HG03457 (cell line): ENCODE results near the gene C14orf119.
"Not testable (repeated sequence)": the region's sequence is repeated elsewhere in the genome, so short reads cannot be mapped to it uniquely, and the experiment has no call there.

Experiments
- ATAC-seq: cut with Tn5 transposase; IDR thresholded peaks from one replicate; pipeline ENCODE4 v1.9.1; 2021; ENCODE audit warnings: moderate number of reproducible peaks; ENCODE audit not compliant: unreplicated experiment

Gene C14orf119

GRCh38 chr14:23107620-23108019 is 12.3 kb downstream of the C14orf119 start:
- ATAC-seq, result not testable (repeated sequence)

- ATAC-seq, result not testable (repeated sequence)
Measured at GRCh38 chr14:23108169-23108568, 12.9 kb downstream of the C14orf119 start.

DNA sequence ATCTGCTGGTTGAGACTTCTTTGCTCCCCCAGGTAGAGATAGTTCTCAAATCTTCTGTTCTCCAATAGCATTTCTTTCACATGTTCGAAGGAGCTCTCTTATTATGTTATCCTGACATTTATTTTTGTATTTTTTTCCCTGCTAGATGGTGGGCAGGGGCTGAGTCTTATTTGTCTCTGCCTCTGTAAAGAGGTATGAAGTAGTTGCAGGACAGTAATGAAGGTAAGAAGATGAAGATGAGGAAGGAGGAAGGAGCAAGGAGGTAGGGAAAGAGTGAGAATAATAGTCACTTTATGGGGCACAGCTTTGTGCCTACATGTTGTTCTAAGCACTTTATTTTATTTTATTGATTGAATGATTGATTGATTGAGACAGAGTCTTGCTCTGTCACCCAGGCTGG is 14.5 kb downstream of the C14orf119 start:
- ATAC-seq, result no peak

DNA sequence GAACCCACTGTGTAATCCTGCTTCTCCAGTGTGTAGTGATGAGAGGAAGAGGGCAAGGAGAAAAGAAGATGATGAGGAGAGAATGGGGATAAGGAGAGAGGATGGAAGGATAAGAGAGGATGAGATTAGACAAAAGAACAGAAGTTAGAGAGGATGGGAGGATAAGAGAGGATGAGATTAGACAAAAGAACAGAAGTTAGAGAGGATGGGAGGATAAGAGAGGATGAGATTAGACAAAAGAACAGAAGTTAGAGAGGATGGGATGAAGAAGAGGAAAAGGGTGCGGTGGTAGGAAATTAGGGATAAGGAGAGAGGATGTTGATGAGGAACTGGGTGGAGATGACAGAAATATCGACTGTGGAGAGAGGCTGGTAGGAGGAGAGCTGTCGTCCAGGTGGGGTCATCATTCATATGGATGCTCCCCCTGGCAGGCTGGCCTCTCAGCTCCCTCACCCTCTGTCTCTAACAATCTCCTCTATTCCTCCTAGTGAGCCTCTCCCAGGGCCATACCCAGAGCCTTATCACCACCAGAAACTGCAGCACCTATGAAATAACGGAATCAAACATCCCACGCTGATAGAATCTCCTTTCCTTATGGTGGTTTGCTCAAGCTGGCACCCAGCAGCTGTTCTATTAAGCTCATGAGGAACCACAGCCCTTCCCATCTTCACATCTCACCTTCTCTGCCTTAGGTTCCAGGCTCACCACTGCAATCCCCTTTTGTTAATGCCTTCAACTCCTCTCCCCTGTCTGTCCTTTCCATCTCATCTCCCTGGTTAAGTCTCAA is 15.5 kb downstream of the C14orf119 start:
- ATAC-seq, result no peak

GRCh38 chr14:23112359-23113178 is 17.3 kb downstream of the C14orf119 start:
- no peak for ATAC-seq

DNA sequence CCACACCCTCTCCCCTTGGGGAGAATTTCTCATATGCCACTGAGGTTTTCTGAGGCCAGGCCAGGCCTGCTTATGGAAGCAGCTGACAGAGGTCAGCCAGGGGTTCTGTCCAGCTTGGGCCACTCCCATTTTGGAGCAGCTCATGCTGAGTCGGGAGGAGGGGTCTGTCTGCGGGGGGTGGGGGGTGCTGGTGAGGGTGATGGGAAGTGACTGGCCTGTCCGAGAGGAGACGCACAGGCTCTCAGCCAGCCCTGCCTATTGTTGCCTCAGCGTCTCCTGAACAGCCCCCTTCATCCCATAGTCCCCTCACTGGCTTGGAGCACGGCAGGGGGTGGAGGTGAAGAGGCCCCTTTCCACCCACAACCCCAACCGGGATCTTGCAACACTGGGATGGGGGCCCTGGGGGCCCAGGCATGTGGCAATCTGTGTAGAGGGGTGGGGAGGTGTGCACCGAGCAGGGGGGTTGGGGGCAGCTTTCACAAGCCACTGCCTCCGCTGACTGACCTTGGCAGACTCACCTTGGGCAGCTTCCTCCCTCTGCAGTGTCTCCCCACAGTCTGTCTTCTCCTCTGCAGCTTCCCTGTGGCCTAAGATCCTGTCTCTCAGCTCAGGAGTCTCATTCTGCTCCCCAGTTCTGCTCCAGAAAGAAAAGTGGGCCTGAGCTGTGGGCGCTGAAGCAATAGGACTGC is 18.3 kb downstream of the C14orf119 start:
- ATAC-seq, result no peak

GRCh38 chr14:23114120-23114458 is 18.8 kb downstream of the C14orf119 start:
- ATAC-seq, result no peak

GRCh38 chr14:23114669-23115038 is 19.3 kb downstream of the C14orf119 start:
- no peak for ATAC-seq

- ATAC-seq, result no peak
Measured at GRCh38 chr14:23115039-23115731, 19.9 kb downstream of the C14orf119 start.

GRCh38 chr14:23115918-23116317 is 20.6 kb downstream of the C14orf119 start:
- no peak for ATAC-seq

GRCh38 chr14:23117371-23118020 is 22.2 kb downstream of the C14orf119 start:
- no peak for ATAC-seq

GRCh38 chr14:23118506-23119362 is 23.4 kb downstream of the C14orf119 start, which contains the start of gene CEBPE:
TSS of gene CEBPE (minus strand) at chr14:23119255. CDS start at chr14:23119091, 164 bp downstream.
- ATAC-seq, result no peak

GRCh38 chr14:23119363-23120327 is 24.3 kb downstream of the C14orf119 start:
- no peak for ATAC-seq

GRCh38 chr14:23120541-23121251 is 25.4 kb downstream of the C14orf119 start:
- peak; percentile 53 for ATAC-seq

DNA sequence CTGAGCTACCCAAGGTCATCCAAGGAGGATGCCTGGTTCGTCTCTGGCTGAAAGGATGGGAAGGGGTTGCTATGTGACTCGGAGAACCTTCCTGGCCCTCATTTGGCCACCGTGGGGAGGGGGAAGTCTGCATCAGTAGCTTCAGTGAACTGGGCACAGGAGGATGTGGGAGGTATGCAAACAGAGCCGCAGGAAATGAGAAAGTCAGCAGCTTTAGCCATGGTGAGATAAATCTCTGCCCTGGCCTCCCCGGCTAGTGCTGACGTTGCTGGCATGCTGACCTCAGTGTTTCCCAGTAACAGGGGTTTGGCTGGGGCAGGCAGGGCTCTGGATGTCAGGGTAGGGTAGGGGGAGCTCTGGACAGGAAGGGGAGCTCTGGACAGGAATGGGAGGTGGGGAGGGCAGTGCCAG is 26.1 kb downstream of the C14orf119 start:
- ATAC-seq, result no peak

GRCh38 chr14:23122086-23122485 is 26.8 kb downstream of the C14orf119 start:
- no peak for ATAC-seq

DNA sequence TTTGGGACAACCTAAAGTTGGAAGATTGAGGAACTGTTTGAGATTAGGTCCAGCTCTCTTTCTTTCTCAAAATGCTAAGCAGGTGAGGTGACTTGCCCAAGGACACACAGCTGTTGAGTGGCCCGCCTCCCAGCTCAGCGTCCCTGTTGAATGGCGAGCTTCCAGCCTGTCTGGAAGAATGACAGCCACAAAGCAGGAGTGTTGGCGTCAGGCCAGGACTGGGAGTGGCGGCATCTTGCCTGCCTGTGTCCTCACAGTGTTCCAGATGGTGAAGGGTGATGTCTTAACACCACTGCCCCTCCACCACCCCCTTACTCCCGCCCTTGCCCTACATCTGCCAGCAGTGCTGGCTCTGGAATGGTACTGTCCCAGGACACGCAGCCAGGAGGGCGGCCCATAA is 28.1 kb downstream of the C14orf119 start:
- no peak for ATAC-seq
